SJSA1 (cell line): ENCODE data around the gene WSCD1. TPM values are rescaled to one million over a fixed set of nuclear protein-coding genes. Genes with fewer than 3 reads are reported as not detected.

ENCODE experiments used
- DNase-seq, 2 experiments: peaks; one replicate each; pipeline ENCODE4 v3.0.0-alpha.2; 2015 to 2020; ENCODE audit warnings: low spot score in 2 of 2, low read depth in 1 of 2
- H3K27ac ChIP-seq: fragments of 250-450 bp; sonication (Bioruptor Pico); 2 replicates; pipeline ENCODE4 v1.5.1; 2020; ENCODE audit warnings: mild to moderate bottlenecking, moderate library complexity
- H3K27me3 ChIP-seq: fragments of 250-450 bp; sonication (Bioruptor Pico); replicated peaks from 2 replicates; pipeline ENCODE4 v1.5.1; 2020; ENCODE audit warnings: mild to moderate bottlenecking, moderate library complexity
- H3K36me3 ChIP-seq: fragments of 250-450 bp; sonication (Bioruptor Pico); 2 replicates; pipeline ENCODE4 v1.5.1; 2020; ENCODE audit warnings: mild to moderate bottlenecking
- H3K4me1 ChIP-seq: fragments of 250-450 bp; sonication (Bioruptor Pico); replicated peaks from 2 replicates; pipeline ENCODE4 v1.6.1; 2021; ENCODE audit warnings: mild to moderate bottlenecking
- H3K4me3 ChIP-seq: fragments of 250-450 bp; sonication (Bioruptor Pico); 2 replicates; pipeline ENCODE4 v1.5.1; 2020; ENCODE audit warnings: mild to moderate bottlenecking
- H3K9me3 ChIP-seq: fragments of 250-450 bp; sonication (Bioruptor Pico); replicated peaks from 2 replicates; pipeline ENCODE4 v1.5.1; 2020; ENCODE audit warnings: mild to moderate bottlenecking
- total RNA-seq: library from RNA; depleted of rRNA; stranded (reverse); fragments of >200 nt; shearing (Covaris generic); gene quantifications from 2 replicates; pipeline ENCODE4 v1.2.3, GENCODE V29; 2014

WSCD1 gene
- total RNA-seq, 1 experiment from 2014 or later = 0.32 TPM

DNA sequence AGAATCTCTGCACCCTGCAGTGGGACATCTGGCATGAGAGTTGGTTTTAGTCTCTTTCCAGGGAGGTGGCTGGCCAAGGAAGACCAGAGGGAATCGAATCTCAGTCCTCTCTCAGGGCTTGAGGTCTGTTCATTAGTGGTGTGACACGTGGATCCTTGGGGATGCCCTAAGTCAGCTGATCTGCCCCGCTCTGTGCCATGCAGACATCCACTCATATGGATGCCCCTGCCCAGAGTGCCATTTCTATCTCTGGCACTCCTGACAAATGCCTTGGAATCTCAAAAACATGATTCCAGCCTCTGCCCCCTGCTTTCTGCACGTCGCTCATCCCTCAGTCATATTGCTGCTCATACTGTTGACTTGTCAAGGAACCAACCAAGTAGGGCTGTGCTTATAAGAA lies 38.8 kb downstream of the WSCD1 start:
- Histone ChIP-seq H3K27me3 (no peaks in the 10 kb centered on the region), H3K9me3 (no peaks in the 10 kb centered on the region), H3K4me1 (no peaks in the 10 kb centered on the region), H3K36me3 (no peaks in the 10 kb centered on the region), H3K4me3 (no peak overlapping the region), H3K27ac (no peak overlapping the region)
- DNase-seq = no peak

DNA sequence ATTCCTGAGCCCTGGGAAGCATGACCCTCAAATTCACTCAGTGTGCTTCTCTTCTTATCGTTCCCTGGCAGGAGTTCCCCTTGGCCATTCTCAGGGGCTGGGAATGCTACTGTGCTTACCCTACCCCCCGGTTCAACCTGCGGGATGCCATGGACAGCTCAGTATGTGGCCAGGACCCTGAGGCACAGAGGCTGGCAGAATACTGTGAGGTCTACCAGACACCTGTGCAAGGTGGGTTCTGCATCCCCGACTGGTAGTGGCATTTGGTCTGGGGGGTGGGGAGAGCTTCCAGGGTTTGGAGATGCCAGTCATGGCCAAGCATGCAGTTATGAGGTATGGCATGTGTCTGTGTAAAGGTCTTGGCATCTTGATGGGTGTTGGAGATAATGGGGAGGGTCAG lies 39.4 kb downstream of the WSCD1 start:
- no peaks in the 10 kb centered on the region for H3K27me3 ChIP-seq
- H3K36me3 ChIP-seq = no peaks in the 10 kb centered on the region
- no peaks in the 10 kb centered on the region for H3K4me1 ChIP-seq
- H3K9me3 ChIP-seq = no peaks in the 10 kb centered on the region
- no peak overlapping the region for H3K4me3 ChIP-seq
- H3K27ac ChIP-seq = no peak overlapping the region
- DNase-seq = no peak

GRCh38 chr17:6110088-6110487 lies 39.9 kb downstream of the WSCD1 start:
- H3K27ac ChIP-seq = no peak overlapping the region
- no peaks in the 10 kb centered on the region for H3K9me3 ChIP-seq
- no peaks in the 10 kb centered on the region for H3K4me1 ChIP-seq
- H3K4me3 ChIP-seq = no peak overlapping the region
- no peaks in the 10 kb centered on the region for H3K36me3 ChIP-seq
- no peak for DNase-seq
- no peaks in the 10 kb centered on the region for H3K27me3 ChIP-seq

GRCh38 chr17:6110592-6110991 lies 40.4 kb downstream of the WSCD1 start:
- Histone ChIP-seq H3K27ac (no peak overlapping the region), H3K4me1 (no peaks in the 10 kb centered on the region), H3K4me3 (no peak overlapping the region), H3K27me3 (no peaks in the 10 kb centered on the region), H3K9me3 (no peaks in the 10 kb centered on the region), H3K36me3 (no peaks in the 10 kb centered on the region)
- no peak for DNase-seq

DNA sequence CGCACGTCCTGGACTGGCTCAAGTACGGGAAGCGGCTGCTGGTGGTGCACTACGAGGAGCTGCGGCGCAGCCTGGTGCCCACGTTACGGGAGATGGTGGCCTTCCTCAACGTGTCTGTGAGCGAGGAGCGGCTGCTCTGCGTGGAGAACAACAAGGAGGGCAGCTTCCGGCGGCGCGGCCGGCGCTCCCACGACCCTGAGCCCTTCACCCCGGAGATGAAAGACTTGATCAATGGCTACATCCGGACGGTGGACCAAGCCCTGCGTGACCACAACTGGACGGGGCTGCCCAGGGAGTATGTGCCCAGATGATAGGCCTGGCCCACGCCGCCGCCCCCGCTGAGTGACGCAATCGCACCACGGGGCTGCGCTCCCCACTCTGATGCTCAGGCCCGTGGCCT lies 50.2 kb downstream of the WSCD1 start:
- Histone ChIP-seq H3K4me3 (no peak overlapping the region), H3K36me3 (no peaks in the 10 kb centered on the region), H3K27ac (no peak overlapping the region), H3K9me3 (no peaks in the 10 kb centered on the region), H3K27me3 (no peaks in the 10 kb centered on the region), H3K4me1 (no peaks in the 10 kb centered on the region)
- DNase-seq = no peak

DNA sequence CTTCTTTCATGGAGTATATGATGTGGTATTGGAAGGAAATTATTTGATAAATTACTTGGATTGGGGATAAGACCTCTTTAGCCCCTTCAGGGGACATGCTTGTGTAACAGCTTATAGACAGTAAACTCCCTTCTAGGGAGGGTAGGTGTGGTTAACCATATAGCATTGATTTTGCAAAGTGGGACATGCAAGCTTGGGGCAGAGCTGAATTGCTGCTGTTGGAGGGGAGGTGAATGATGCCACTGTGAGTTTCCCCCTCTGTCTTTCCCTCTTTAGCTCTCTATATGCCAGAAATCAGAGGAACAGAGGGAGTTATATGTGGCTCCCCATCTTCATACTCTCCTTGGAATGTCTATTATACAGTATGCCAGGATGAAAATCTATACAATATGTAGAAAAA lies 54.7 kb downstream of the WSCD1 start:
- DNase-seq = no peak
- no peaks in the 10 kb centered on the region for H3K27me3 ChIP-seq
- H3K36me3 ChIP-seq = no peaks in the 10 kb centered on the region
- no peaks in the 10 kb centered on the region for H3K4me1 ChIP-seq
- no peaks in the 10 kb centered on the region for H3K9me3 ChIP-seq
- H3K4me3 ChIP-seq = no peak overlapping the region
- H3K27ac ChIP-seq = no peak overlapping the region

DNA sequence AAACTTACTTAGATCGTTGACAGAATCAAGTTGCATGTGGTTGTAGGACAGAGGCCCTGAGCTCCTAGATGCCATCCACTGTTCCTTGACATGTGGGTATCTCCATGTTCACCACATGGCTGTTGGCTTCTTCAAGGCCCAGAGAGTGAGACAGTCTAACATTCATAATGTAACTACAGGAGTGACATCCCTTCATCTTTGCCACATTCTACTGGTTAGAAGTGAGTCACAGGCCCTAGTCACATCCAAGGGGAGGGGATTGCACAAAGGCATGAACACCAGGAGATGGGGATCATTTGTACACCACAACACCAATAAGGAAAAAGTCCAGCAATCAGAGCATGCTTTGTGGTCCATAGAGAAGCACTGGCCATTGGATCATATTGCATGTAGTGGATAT lies 56.6 kb downstream of the WSCD1 start:
- Histone ChIP-seq H3K36me3 (no peaks in the 10 kb centered on the region), H3K27ac (no peak overlapping the region), H3K4me1 (no peaks in the 10 kb centered on the region), H3K27me3 (no peaks in the 10 kb centered on the region), H3K4me3 (no peak overlapping the region), H3K9me3 (no peaks in the 10 kb centered on the region)
- no peak for DNase-seq

DNA sequence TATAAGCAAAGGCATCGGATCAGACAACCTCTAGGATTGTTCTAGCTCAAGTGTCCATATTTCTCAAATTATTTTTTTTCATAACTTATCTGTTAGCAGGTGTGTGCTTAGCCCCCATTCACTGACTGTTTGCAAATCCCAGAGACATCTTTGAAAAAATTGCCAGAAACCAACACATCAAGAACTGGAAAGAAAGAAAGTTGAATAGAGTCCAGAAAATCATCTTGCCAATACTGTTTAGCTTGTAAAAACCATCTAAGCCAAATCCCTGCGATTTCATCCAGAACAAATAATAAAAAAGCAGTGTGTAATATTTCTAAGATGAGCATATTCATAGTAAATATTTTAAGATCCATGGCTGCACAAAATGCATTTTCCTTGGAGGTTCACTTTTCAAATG lies 64.5 kb downstream of the WSCD1 start:
- Histone ChIP-seq H3K4me1 (no peaks in the 10 kb centered on the region), H3K9me3 (no peaks in the 10 kb centered on the region), H3K27me3 (peaks cover 10% of the 10 kb centered on the region), H3K4me3 (no peak overlapping the region), H3K27ac (no peak overlapping the region), H3K36me3 (no peaks in the 10 kb centered on the region)
- DNase-seq = no peak

- no peak overlapping the region for H3K4me3 ChIP-seq
- H3K27ac ChIP-seq = no peak overlapping the region
- no peaks in the 10 kb centered on the region for H3K36me3 ChIP-seq
- no peaks in the 10 kb centered on the region for H3K4me1 ChIP-seq
- no peak for DNase-seq
- peaks cover 10% of the 10 kb centered on the region for H3K27me3 ChIP-seq
- no peaks in the 10 kb centered on the region for H3K9me3 ChIP-seq
Observed at GRCh38 chr17:6135236-6135635, 65.1 kb downstream of the WSCD1 start.

- H3K9me3 ChIP-seq = no peaks in the 10 kb centered on the region
- no peak overlapping the region for H3K27ac ChIP-seq
- no peak for DNase-seq
- H3K36me3 ChIP-seq = no peaks in the 10 kb centered on the region
- no peak overlapping the region for H3K4me3 ChIP-seq
- no peaks in the 10 kb centered on the region for H3K4me1 ChIP-seq
- H3K27me3 ChIP-seq = peaks cover 10% of the 10 kb centered on the region
Observed at GRCh38 chr17:6135996-6136395, 65.8 kb downstream of the WSCD1 start.

DNA sequence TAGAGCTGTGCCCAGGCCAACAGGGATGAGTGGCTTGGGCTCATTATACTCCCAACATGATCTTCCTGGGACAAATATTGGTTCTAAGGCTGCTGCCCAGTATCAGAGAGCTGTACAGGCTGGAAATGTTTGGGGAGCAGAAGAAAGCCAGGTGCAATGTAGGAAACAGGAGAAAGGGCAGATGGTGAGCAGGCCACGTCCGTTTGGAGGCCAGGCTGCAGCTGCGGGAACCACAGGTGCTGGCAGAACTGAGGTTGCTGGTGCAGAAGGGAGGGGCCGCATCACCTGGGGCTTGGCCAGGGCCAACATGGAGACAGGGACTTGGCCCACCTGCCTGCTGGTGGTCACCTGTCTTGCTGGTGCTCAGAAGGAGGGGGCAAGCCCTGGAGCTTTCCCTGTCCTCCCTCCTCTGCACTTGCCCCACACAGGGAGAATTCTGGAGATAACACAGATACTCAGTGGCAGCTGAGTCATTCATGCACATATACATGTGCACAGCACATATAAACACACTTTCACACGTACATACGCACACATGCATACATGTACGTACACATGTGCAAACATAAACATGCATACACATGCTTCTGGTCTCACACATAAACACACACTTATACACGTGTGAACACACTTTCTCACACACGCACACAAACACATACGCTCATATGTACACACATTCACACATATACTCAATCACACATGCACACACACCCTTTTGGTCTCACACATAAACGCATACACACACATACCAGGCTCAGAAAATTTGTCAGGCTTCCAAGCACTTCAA lies 67.7 kb downstream of the WSCD1 start:
- H3K9me3 ChIP-seq = no peaks in the 10 kb centered on the region
- no peaks in the 10 kb centered on the region for H3K36me3 ChIP-seq
- peaks cover 10% of the 10 kb centered on the region for H3K27me3 ChIP-seq
- no peaks in the 10 kb centered on the region for H3K4me1 ChIP-seq
- no peak for DNase-seq
- H3K27ac ChIP-seq = no peak overlapping the region
- H3K4me3 ChIP-seq = no peak overlapping the region

DNA sequence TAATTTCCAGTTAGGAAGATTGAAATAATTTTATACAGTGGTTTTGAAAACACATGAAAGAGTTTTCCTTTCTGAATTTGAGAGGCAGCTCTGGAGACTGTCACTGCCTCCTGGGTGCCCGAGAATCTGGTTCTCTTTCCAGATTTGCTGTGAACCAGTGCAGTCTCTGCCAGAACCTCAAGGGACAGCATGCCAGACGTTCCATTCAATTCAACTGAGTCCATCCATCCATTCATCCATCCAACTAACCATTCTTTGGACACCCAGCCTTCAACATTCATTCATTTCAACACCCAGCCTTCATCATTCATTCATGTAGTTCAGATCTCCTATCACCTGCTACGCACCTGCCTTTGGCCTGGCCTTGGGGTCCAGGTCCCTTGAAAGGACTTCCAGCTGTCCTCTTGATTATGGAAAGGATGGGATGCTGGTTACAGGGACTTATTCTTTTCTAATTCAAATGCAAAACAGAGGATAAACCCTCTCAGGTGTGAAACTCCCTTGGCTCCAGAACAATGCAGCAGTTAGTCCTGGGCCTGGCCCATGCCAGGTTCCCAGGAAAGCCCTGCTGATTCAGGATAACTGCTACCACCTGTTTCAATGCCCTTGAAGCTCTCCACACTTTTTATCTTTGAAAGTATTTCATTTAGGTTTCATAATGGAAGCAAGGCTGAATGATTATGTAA lies 68.7 kb downstream of the WSCD1 start:
- no peak for DNase-seq
- Histone ChIP-seq H3K4me1 (no peaks in the 10 kb centered on the region), H3K9me3 (no peaks in the 10 kb centered on the region), H3K27me3 (peaks cover 10% of the 10 kb centered on the region), H3K4me3 (no peak overlapping the region), H3K27ac (no peak overlapping the region), H3K36me3 (no peaks in the 10 kb centered on the region)

GRCh38 chr17:6139447-6139832 lies 69.3 kb downstream of the WSCD1 start:
- H3K36me3 ChIP-seq = no peaks in the 10 kb centered on the region
- H3K4me1 ChIP-seq = no peaks in the 10 kb centered on the region
- H3K27me3 ChIP-seq = peaks cover 9% of the 10 kb centered on the region
- H3K27ac ChIP-seq = no peak overlapping the region
- H3K9me3 ChIP-seq = no peaks in the 10 kb centered on the region
- H3K4me3 ChIP-seq = no peak overlapping the region
- DNase-seq = no peak

- no peak for DNase-seq
- peaks cover 2% of the 10 kb centered on the region; the same call in 1 of the 2 replicates for H3K27me3 ChIP-seq
- H3K4me3 ChIP-seq = no peak overlapping the region
- 0 out of 2 replicates have a peak, but pooled peaks cover 2% of the 10 kb centered on the region for H3K9me3 ChIP-seq
- H3K27ac ChIP-seq = no peak overlapping the region
- no peaks in the 10 kb centered on the region for H3K36me3 ChIP-seq
- H3K4me1 ChIP-seq = no peaks in the 10 kb centered on the region
Observed at GRCh38 chr17:6140188-6140587, 70.0 kb downstream of the WSCD1 start.
